Suppressor macrophage treated with lipopolysaccharide for 1 hour (primary cell): ENCODE results near the gene PRC1.
"Not testable (repeated sequence)": the region's sequence is repeated elsewhere in the genome, so short reads cannot be mapped to it uniquely, and the experiment has no call there.

ENCODE experiments used
- DNase-seq, 3 donors: peaks; one replicate each; pipeline ENCODE4 v3.0.0-alpha.2; 2020 to 2022

Gene PRC1

DNA sequence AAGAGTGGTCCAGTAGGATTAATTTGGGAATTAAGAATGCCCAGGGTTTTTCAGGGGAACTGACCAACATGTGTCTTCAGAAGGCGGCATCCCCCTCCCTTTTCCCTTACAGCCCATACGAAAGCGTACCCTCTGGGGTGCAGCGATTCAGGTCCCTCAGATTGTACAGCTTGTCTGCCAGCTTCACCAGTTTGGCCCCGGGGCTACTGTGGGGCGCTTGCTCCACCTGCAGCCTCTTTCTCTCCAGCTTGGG lies 62.8 kb downstream of the PRC1 start:
- no peak for DNase-seq

DNA sequence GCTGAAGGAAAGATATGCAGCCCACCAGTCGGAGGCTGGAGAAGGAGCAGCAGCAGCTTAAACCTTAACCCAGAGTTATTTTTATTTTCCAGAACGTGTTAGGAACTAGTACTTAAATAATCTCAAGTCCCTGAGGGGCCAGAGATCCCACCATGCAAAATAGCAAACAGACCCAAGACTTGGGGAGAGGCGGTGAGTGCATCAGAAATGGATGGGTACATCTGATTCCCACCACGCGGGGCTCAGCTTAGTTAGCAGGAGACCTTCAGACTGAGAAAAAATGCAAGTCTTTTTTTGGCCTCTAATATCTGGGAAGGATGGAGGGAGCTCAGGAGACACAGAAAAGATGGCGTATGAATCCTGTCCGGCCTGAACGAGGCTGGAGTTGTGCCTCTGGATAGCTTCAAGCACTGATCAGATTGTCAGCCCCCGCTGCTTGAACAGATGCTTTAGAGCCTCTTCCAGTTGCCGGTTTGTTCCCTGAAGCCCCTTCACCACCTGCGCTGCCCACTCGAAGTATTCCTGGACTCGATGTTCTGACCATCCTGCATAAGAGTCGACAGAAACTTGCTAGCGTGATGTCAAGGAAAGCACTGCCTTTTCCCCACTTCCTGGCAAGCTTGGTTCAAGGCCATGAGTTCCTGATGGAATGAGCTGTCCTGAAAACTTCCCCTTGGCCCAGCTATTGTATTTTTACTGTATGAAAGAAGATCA lies 63.3 kb downstream of the PRC1 start:
- DNase-seq, result peak; percentile 28 to 75 (median 61)

DNA sequence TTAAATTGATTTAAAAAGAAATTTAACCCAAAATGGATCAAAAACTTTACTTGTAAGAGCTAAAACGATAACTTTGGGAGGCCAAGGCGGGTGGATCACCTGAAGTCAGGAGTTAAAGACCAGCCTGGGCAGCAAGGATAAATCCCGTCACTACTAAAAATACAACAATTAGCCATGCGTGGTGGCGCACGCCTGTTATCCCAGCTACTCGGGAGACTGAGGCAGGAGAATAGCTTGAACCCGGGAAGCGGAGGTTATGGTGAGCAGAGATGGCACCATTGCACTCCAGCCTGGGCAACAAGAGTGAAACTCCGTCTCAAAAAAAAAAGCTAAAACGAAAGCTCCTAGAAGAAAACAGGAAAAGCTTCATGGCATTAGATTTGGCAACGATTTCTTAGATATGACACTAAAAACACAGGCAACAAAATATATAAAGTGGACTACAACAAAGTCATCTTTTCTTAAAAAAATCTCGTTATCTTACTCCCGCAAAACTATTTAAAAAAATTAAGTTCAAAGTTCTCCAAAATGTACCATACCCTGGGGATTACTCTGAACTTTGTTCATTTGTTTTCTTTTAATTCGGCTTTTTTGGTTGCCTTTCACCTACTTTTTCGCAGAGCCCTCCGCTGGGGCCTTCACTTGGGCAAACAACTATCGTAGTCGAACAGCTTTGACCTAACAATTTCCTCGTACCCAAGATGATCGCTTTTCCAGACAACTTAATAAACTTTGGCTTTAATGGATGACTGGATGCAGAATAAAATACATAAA lies 64.9 kb downstream of the PRC1 start:
- peak; percentile 33 to 49 (median 34) for DNase-seq

DNA sequence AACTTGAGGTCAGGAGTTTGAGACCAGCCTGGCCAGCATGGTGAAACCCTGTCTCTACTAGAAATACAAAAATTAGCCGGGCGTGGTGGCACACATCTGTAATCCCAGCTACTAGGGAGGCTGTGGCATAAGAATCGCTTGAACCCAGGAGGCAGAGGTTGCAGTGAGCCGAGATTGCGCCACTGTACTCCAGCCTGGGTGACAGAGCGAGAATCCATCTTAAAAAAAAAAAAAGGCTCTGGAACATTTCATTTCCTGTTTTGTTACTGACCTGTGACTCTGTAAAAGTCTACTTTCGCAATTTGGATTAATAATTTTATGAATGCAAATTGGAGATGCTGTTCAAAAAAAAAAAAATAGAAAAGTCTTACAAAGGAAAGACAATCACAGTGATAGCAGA lies 66.2 kb downstream of the PRC1 start:
- peak in 2 of 3 donors; percentile 59 to 71 for DNase-seq

DNA sequence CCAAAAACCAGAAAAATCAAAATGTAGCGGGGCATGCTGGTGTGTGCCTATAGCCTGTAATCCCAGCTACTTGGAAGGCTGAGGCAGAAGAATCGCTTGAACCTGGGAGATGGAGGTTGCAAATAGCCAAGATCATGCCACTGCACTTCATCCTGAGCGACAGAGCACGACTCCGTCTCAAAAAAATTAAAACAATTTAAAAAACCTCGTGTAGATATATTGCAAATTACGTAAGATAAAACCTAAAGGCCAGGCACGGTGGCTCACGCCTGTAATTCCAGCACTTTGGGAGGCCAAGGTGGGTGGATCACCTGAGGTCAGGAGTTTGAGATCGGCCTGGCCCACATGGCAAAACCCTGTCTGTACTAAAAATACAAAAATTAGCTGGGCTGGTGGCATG lies 67.6 kb downstream of the PRC1 start:
- not testable (repeated sequence) for DNase-seq

DNA sequence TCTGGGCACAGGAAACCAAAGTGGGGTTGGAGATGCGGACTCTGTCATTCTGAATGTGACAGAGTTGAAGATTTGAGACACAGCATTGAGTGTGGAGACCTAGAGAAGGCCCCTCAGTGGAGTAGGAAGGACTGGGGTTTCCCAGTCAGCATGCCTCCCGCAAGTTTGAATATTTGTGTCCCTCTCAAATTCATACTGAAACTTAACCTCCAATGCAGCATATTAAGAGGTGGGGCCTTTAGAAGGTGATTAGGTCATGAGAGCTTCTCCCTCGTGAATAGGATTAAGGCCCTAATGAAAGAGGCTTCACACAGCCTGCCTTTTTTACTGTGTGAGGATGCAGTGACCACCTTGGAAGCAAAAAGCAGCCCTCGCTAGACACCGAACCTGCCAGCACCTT lies 70.0 kb downstream of the PRC1 start:
- DNase-seq, result no peak

DNA sequence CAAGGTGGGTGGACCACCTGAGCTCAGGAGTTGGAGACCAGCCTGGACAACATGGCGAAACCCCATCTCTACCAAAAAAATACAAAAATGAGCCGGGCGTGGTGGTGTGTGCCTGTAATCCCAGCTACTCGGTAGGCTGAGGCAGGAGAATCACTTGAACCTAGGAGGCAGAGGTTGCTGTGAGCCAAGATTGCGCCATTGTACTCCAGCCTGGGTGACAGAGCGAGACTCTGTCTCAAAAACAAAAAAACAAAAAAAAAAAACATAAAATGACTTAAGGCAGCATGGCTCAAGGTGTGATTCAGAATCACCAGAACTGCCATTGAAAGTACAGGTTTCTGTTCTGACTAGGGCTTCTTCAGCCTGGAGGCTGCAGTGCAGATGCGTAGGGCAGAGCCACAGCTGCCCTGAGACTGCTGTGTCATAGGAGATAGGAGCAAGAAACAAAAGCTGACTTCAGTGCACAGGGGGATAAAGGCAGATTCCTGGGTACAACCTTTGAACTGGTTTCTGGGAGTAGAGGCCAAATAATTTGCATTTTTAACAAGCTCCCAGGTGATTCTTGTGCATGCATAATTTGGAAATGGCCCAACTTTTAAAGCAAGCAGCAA lies 71.5 kb downstream of the PRC1 start:
- DNase-seq, result not testable (repeated sequence)

DNA sequence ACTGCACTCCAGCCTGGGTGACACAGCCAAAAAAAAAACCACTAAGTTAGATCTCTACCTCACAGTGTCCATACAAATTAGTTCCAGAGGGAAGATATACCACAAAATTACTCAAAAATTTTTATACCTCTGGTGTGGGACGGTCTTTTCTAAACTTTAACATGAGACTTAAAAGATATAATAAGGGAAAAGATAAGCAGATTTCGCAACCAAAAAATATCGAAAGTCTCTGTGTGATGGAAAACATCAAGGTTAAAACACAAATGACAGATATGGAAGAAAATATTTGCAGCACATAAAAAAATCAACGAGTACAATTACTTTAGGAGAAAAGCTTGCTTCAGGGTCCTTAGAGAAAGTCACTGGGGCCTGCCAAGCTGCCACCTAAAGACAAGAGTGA lies 72.4 kb downstream of the PRC1 start:
- DNase-seq, result no peak

DNA sequence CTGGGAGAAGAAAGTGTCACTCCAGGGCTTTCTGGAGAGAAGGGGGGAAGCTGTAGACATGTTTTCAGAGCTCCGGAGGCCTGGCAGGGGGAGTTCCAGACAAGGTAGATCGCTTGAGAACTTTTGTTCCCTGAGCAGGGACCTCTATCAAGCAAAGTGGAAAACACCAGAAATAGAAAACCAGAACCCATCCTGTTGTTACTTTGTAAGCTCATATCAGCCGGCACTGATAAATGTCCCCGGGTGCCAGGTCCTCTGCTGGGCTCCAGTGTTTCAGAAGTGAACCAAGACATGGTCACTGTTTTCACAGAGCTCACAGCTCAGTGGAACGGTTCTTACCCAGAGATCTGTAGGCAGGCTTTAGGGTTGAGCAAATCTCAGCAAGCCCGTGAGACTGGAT lies 75.5 kb downstream of the PRC1 start:
- no peak for DNase-seq

DNA sequence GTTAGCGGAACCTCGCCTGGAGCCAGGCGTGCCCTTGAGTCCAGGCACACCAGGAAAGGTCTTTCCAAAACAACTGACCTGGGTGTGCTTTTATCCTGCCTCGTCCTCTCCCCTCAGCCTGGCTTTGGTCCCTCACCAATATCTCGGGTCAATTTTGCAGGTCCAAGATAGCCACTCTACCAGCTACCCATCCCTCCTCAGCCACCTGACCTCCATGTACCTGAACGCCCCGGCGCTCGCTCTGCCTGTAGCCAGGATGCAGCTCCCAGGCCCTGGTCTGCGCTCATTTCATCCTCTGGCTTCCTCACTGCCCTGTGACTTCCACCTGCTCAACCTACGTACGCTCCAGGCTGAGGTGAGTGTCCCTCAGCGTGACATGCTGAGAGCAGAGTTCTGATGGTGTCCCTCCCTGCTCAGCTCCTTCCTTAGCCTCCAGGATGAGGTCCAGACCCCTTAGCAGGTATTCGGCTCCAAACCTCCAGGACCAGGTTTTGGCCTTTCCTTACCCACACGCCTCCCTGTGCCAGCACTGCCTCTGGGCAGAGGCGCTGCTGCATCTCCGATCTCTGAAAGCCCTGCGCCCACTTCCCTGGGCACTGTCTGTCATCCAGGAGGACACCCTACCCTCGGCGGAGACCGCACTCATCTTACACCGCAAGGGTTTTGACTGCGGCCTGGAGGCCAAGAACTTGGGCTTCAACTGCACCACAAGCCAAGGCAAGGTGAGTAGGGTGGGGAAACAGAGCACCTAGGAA lies 76.1 kb downstream of the PRC1 start:
- DNase-seq, result no peak

DNA sequence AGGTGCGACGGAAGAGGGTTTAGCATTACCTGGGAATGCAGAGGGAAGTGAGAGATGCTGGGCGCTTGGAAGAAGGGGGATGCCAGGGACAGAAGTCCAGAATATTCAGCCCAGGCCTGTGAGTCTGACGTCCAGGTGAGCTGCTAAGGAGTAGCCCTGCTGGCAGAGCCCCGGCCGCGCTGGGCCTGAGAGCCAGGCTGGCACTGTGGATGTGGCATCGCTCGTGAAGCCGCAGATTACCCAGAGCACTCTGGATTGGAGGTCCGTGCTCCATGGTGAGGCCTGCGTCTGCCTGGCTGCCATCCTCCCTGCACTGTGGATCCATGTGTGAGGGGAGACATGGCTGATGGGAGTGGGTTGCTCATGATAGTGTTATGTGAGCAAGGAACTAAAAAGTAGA lies 76.8 kb downstream of the PRC1 start:
- DNase-seq, result no peak

DNA sequence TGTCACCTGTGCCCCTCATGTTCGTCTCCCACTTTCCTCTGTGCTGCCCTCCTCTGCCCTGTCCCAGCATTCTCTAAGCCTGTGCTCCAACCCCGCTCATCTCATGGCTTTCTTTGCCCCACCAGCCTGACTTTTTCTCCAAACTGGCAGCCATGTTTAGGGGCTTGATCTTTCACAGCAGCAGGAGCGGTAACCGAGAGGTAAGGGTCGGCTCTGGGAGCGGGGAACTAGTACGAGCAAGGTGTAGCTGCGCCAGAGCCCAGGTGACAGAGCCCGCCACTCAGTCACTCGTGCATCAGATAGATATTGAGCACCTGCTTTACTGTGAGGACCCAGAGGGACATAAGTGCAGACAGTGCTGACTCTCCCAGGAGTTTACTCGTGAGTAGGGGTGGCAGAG lies 77.9 kb downstream of the PRC1 start:
- DNase-seq, result no peak
